HCT116 (cell line): Measurements from ENCODE around the gene SHISAL1. TPM values are rescaled to one million over a fixed set of nuclear protein-coding genes. Genes with fewer than 3 reads are reported as not detected.
"Not testable (repeated sequence)": the region's sequence is repeated elsewhere in the genome, so short reads cannot be mapped to it uniquely, and the experiment has no call there.

Source experiments
- ATAC-seq: fragments of 200-7000 bp; cut with Tn5 transposase; 2 replicates; pipeline ENCODE4 v1.9.1; 2020; ENCODE audit warnings: mild to moderate bottlenecking, moderate library complexity
- BruUV-seq: library from RNA; stranded (reverse); fragments of 400-500 nt; replicated peaks from 2 replicates; lab custom pipeline; 2021; lab: Mats Ljungman, UMichigan
- CTCF ChIA-PET: fragments of 300-600 bp; sonication (Branson Sonifier 250); formaldehyde crosslinking; loops from one replicate; lab custom pipeline; 2021; ENCODE audit warnings: antibody characterized with exemption; lab: Charles Lee
- POLR2A ChIA-PET: fragments of 300-600, 350-600 bp; sonication (Branson Sonifier 250); formaldehyde crosslinking; loops from one replicate; lab custom pipeline; 2021; ENCODE audit warnings: antibody characterized with exemption; lab: Charles Lee
- RAD21 ChIA-PET, 2 experiments: fragments of 300-600 bp; sonication (Branson Sonifier 250); formaldehyde crosslinking; loops; one replicate each; lab custom pipeline; 2023; ENCODE audit warnings: low total read pairs in 2 of 2; ENCODE audit not compliant: uncharacterized antibody in 2 of 2, unreplicated experiment in 2 of 2, low non-redundant PET in 1 of 2; lab: Charles Lee
- DNase-seq: peaks from one replicate; pipeline ENCODE4 v3.0.0-alpha.2; 2010; ENCODE audit warnings: low read depth, low spot score
- H2AFZ ChIP-seq: fragments of 200-600 bp; shearing (Covaris generic), sonication (generic); 2 replicates; pipeline ENCODE4 v1.6.1; 2017; ENCODE audit warnings: low read depth, mixed run types, mixed read lengths, antibody characterized with exemption, low read length; ENCODE audit not compliant: poor library complexity, severe bottlenecking
- H3K27ac ChIP-seq: 2 replicates; pipeline ENCODE4 v1.5.1; 2012; ENCODE audit warnings: low read depth, low read length
- H3K27me3 ChIP-seq: fragments of 200-600 bp; sonication (generic); 2 replicates; pipeline ENCODE4 v1.6.1; 2016; ENCODE audit warnings: mixed run types, low read length, mixed read lengths; ENCODE audit not compliant: insufficient read depth
- H3K36me3 ChIP-seq, 2 experiments: fragments of 200-500 bp in 1 of 2; fragments of 200-600 bp in 1 of 2; sonication (Bioruptor generic) in 1 of 2; sonication (generic) in 1 of 2; 2 replicates each; pipeline versions ENCODE4 v1.5.1 to v1.6.1; 2014 to 2016; ENCODE audit warnings: low read length in 2 of 2, inconsistent platforms in 1 of 2, mixed read lengths in 1 of 2, mixed run types in 1 of 2; ENCODE audit not compliant: insufficient read depth in 2 of 2, control insufficient read depth in 1 of 2
- H3K4me1 ChIP-seq, 2 experiments: fragments of 200-600 bp in 1 of 2; sonication (generic) in 1 of 2; 2 replicates each; pipeline versions ENCODE4 v1.5.1 to v1.6.1; 2012 to 2017; ENCODE audit warnings: low read length in 2 of 2, inconsistent platforms in 1 of 2, mild to moderate bottlenecking in 1 of 2, mixed read lengths in 1 of 2, mixed run types in 1 of 2, moderate library complexity in 1 of 2; ENCODE audit not compliant: insufficient read depth in 2 of 2, control insufficient read depth in 1 of 2
- H3K4me2 ChIP-seq: fragments of 200-600 bp; sonication (generic); 2 replicates; pipeline ENCODE4 v1.6.1; 2017; ENCODE audit warnings: mixed run types, low read length, mixed read lengths
- H3K4me3 ChIP-seq, 2 experiments: fragments of 200-600 bp in 1 of 2; sonication (generic) in 1 of 2; replicated peaks in 1 of 2; 2 replicates each; pipeline ENCODE4 v1.5.1; 2011 to 2016; ENCODE audit warnings: low read length in 2 of 2, control low read depth in 1 of 2, low read depth in 1 of 2, mild to moderate bottlenecking in 1 of 2, mixed read lengths in 1 of 2, mixed run types in 1 of 2
- H3K79me2 ChIP-seq: fragments of 200-600 bp; sonication (generic); 2 replicates; pipeline ENCODE4 v1.6.1; 2017; ENCODE audit warnings: mild to moderate bottlenecking, mixed run types, low read length, moderate library complexity, mixed read lengths; ENCODE audit not compliant: insufficient read depth
- H3K9ac ChIP-seq: fragments of 200-600 bp; sonication (generic); 2 replicates; pipeline ENCODE4 v1.6.1; 2016; ENCODE audit warnings: low read length, mixed read lengths
- H3K9me2 ChIP-seq: fragments of 200-600 bp; sonication (generic), shearing (Covaris generic); 2 replicates; pipeline ENCODE4 v1.6.1; 2017; ENCODE audit warnings: mixed run types, mild to moderate bottlenecking, moderate library complexity; ENCODE audit not compliant: insufficient read depth
- H3K9me3 ChIP-seq, 2 experiments: fragments of 200-500 bp in 1 of 2; fragments of 200-600 bp in 1 of 2; sonication (Bioruptor generic) in 1 of 2; sonication (generic) in 1 of 2; 2 replicates each; pipeline ENCODE4 v1.6.1; 2014 to 2017; ENCODE audit warnings: low read length in 2 of 2, mixed read lengths in 2 of 2, inconsistent platforms in 1 of 2, low read depth in 1 of 2, mild to moderate bottlenecking in 1 of 2, mixed run types in 1 of 2, moderate library complexity in 1 of 2; ENCODE audit not compliant: control insufficient read depth in 1 of 2, insufficient read depth in 1 of 2
- H4K20me1 ChIP-seq: fragments of 200-600 bp; sonication (generic), shearing (Covaris generic); 2 replicates; pipeline ENCODE4 v1.6.1; 2017; ENCODE audit warnings: mixed run types, mild to moderate bottlenecking, moderate library complexity; ENCODE audit not compliant: insufficient read depth
- CBX3 ChIP-seq: IDR thresholded peaks from 2 replicates; pipeline ENCODE4 v1.6.1; 2012; ENCODE audit warnings: low read depth
- CEBPB ChIP-seq: IDR thresholded peaks from 2 replicates; pipeline ENCODE4 v1.6.1; 2012; ENCODE audit warnings: low read depth
- ELF1 ChIP-seq: IDR thresholded peaks from 2 replicates; pipeline ENCODE4 v1.6.1; 2012; ENCODE audit warnings: low read depth, borderline replicate concordance
- FOSL1 ChIP-seq: IDR thresholded peaks from 2 replicates; pipeline ENCODE4 v1.6.1; 2012; ENCODE audit warnings: low read depth
- ZBTB33 ChIP-seq: IDR thresholded peaks from 2 replicates; pipeline ENCODE4 v1.6.1; 2011; ENCODE audit warnings: mild to moderate bottlenecking, low read length, moderate library complexity; ENCODE audit not compliant: insufficient replicate concordance; ENCODE audit errors: extremely low read depth
- ZFX ChIP-seq: fragments of 450-650 bp; IDR thresholded peaks from 2 replicates; pipeline ENCODE4 v1.6.1; 2017
- ZNF274 ChIP-seq: fragments of 200-500 bp; sonication (Bioruptor generic); IDR thresholded peaks from 2 replicates; pipeline ENCODE4 v1.6.1; 2014; ENCODE audit warnings: mild to moderate bottlenecking, low read depth, low read length, inconsistent platforms
- intact Hi-C: fragments of 100-400 bp; cut with micrococcal nuclease; formaldehyde crosslinking; loops from 2 replicates; pipeline ENCODE4 v1.10.0; 2022
- total RNA-seq: library from RNA; stranded (reverse); gene quantifications from one replicate; pipeline ENCODE4 v1.2.1, GENCODE V29; 2021; ENCODE audit not compliant: unreplicated experiment

SHISAL1 gene
- total RNA-seq, 1 experiment from 2014 or later: not detected

- no peak overlapping the region for H3K9ac ChIP-seq
- H4K20me1 ChIP-seq: no peaks in the 10 kb centered on the region
- CTCF ChIA-PET: no interaction called here
- no TSS peak for BruUV-seq
- no peaks in the 10 kb centered on the region for H3K4me1 ChIP-seq
- no peaks in the 10 kb centered on the region for H3K79me2 ChIP-seq
- no peak overlapping the region for H3K4me3 ChIP-seq
- POLR2A ChIA-PET: no interaction called here
- RAD21 ChIA-PET: no interaction called here
- ATAC-seq (no peak), DNase-seq (no peak)
- no peaks in the 10 kb centered on the region for H3K9me2 ChIP-seq
- no peak overlapping the region for H3K4me2 ChIP-seq
- intact Hi-C loops: no loop called here
- no peaks in the 10 kb centered on the region for H3K36me3 ChIP-seq
- H3K27me3 ChIP-seq: no peaks in the 10 kb centered on the region
- H2AFZ ChIP-seq: no peak overlapping the region
- TF ChIP-seq ELF1 (no peak), FOSL1 (no peak), ZFX (no peak), CBX3 (no peak)
- H3K27ac ChIP-seq: no peak overlapping the region
- H3K9me3 ChIP-seq: no peaks in the 10 kb centered on the region
Observed at GRCh38 chr22:44326491-44326885, 13.7 kb upstream of the SHISAL1 start.

- no peaks in the 10 kb centered on the region for H3K9me2 ChIP-seq
- intact Hi-C loops: no loop called here
- no peaks in the 10 kb centered on the region for H3K36me3 ChIP-seq
- BruUV-seq: no TSS peak
- CTCF ChIA-PET: no interaction called here
- no peaks in the 10 kb centered on the region for H4K20me1 ChIP-seq
- no peak overlapping the region for H2AFZ ChIP-seq
- no peak overlapping the region for H3K4me2 ChIP-seq
- TF ChIP-seq ZNF274 (no peak), ZFX (no peak), ZBTB33 (no peak), CEBPB (no peak)
- no peak overlapping the region for H3K27ac ChIP-seq
- H3K27me3 ChIP-seq: no peaks in the 10 kb centered on the region
- H3K4me1 ChIP-seq: no peaks in the 10 kb centered on the region
- H3K79me2 ChIP-seq: no peaks in the 10 kb centered on the region
- POLR2A ChIA-PET: no interaction called here
- no peak for DNase-seq
- RAD21 ChIA-PET: no interaction called here
- H3K9me3 ChIP-seq: no peaks in the 10 kb centered on the region
- no peak overlapping the region for H3K9ac ChIP-seq
- no peak overlapping the region for H3K4me3 ChIP-seq
- no peak for ATAC-seq
Observed at GRCh38 chr22:44325718-44326490, 13.2 kb upstream of the SHISAL1 start.

- H3K36me3 ChIP-seq, H3K4me1 ChIP-seq, H3K27ac ChIP-seq, H3K4me3 ChIP-seq, RAD21 ChIA-PET, POLR2A ChIA-PET, BruUV-seq, H4K20me1 ChIP-seq, H3K27me3 ChIP-seq, H2AFZ ChIP-seq, H3K79me2 ChIP-seq, H3K9ac ChIP-seq, H3K9me2 ChIP-seq, DNase-seq, ATAC-seq, H3K4me2 ChIP-seq, H3K9me3 ChIP-seq, intact Hi-C loops, CTCF ChIA-PET: not testable (repeated sequence)
Observed at GRCh38 chr22:44323140-44323790, 10.5 kb upstream of the SHISAL1 start.
